Ovary (tissue), 9 donors: ENCODE data around the gene PIMREG. TPM values are rescaled to one million over a fixed set of nuclear protein-coding genes. Genes with fewer than 3 reads are reported as not detected.

ENCODE experiments used
- DNase-seq, 5 donors: peaks; one replicate each; pipeline ENCODE4 v3.0.0-alpha.2; 2019 to 2020
- H3K27ac ChIP-seq, 2 donors: fragments of 200-600 bp; one replicate each; pipeline versions ENCODE4 v1.5.1 to v1.8.0; 2019 to 2022
- H3K27me3 ChIP-seq: fragments of 200-600 bp; one replicate; pipeline ENCODE4 v1.8.0; 2022
- H3K36me3 ChIP-seq: fragments of 200-600 bp; sonication (generic); one replicate; pipeline ENCODE4 v1.5.1; 2019
- H3K4me1 ChIP-seq: one replicate; pipeline ENCODE4 v1.8.1; 2013; ENCODE audit warnings: mild to moderate bottlenecking, moderate library complexity; ENCODE audit not compliant: insufficient read depth
- H3K4me3 ChIP-seq: fragments of 200-600 bp; sonication (generic); one replicate; pipeline ENCODE4 v1.5.1; 2017
- H3K9me3 ChIP-seq, 2 donors: fragments of 200-600 bp in 1 of 2; sonication (generic) in 1 of 2; one replicate each; pipeline versions ENCODE4 v1.5.1 to v1.8.1; 2013 to 2019; ENCODE audit warnings: mild to moderate bottlenecking in 1 of 2, moderate library complexity in 1 of 2
- EP300 ChIP-seq: sonication (generic); formaldehyde crosslinking; IDR thresholded peaks from one replicate; pipeline ENCODE4 v1.6.1; 2017; ENCODE audit warnings: antibody characterized with exemption
- POLR2A ChIP-seq: fragments of 450-650 bp; IDR thresholded peaks from one replicate; pipeline ENCODE4 v1.6.1; 2017; ENCODE audit warnings: antibody characterized with exemption, mild to moderate bottlenecking, moderate library complexity
- WGBS, 3 donors: extraction: QIAGEN DNeasy Blood & Tissue Kit in 1 of 3; methylation state at CpG; one replicate each; pipeline versions ENCODE4 v1.1.5 to v1.1.7; 2013 to 2017; 5-methylcytosine and 5-hydroxymethylcytosine counted together
- intact Hi-C, 4 donors: fragments of 100-400 bp; cut with DNase I; formaldehyde crosslinking; loops; one replicate each; pipeline versions ENCODE4 v1.11.0 to v1.15.1; 2022 to 2023
- polyA plus RNA-seq, 2 donors: library from polyadenylated mRNA; stranded (reverse); fragments of 200-250 nt in 1 of 2; fragments of 350-450 nt in 1 of 2; fragmentation: Illumina TruSeq in 1 of 2; extraction: RNeasy Lipid Tissue Mini Kit (QIAGEN cat#74804) in 1 of 2; gene quantifications; one replicate each; pipeline ENCODE4 v1.2.3, GENCODE V29; 2013 to 2014
- total RNA-seq, 7 donors: library from RNA; depleted of rRNA in 2 of 7; stranded (reverse); fragments of >200 nt in 2 of 7; fragmentation: NEBNext Ultra II Directional in 3 of 7; extraction: Animal tissue kit (Norgen Biotek cat#: 25700) in 3 of 7; gene quantifications; one replicate each; pipeline versions ENCODE4 v1.1.0 to v1.2.4, GENCODE V29; 2016 to 2023
- TF ChIP-seq, protein P1 (sequence below), 3 donors: fragments of 450-650 bp in 2 of 3; fragments of 200-600 bp in 1 of 3; IDR thresholded peaks; one replicate each; pipeline versions ENCODE4 v1.5.1 to v1.8.0; 2016 to 2022; ENCODE audit warnings: antibody characterized with exemption in 3 of 3, mild to moderate bottlenecking in 1 of 3
- donor health status: DM: no; HTN: no; CAD: no; lungs with moderate emphysema.
- donor health status: DM: no; HTN: no; CAD: no.
- donor health status: Bipolar disorder and iron deficiency.
- donor health status: DM: yes; HTN: yes; CAD: no.
- donor health status: DM: no; HTN: no; CAD: no.
- donor health status: DM: yes; HTN: yes; CAD: no.

The PIMREG gene
- total and polyA plus RNA-seq, 9 donors = 0.20 to 4.7 (median 0.73) TPM; not detected in 1

- DNase-seq = peak; percentile 50 to 81 (median 78)
- Histone ChIP-seq H3K4me3 (no peak overlapping the region), H3K4me1 (no peaks in the 10 kb centered on the region), H3K27me3 (no peaks in the 10 kb centered on the region), H3K36me3 (no peaks in the 10 kb centered on the region), H3K27ac (no peak overlapping the region), H3K9me3 (no peaks in the 10 kb centered on the region)
- 21 to 26% (median 22%) methylated on average over 13 of the region's 13 CpGs for WGBS, 3 donors
- TF ChIP-seq EP300 (no peak), POLR2A (no peak)
- TF ChIP-seq, protein P1, sequence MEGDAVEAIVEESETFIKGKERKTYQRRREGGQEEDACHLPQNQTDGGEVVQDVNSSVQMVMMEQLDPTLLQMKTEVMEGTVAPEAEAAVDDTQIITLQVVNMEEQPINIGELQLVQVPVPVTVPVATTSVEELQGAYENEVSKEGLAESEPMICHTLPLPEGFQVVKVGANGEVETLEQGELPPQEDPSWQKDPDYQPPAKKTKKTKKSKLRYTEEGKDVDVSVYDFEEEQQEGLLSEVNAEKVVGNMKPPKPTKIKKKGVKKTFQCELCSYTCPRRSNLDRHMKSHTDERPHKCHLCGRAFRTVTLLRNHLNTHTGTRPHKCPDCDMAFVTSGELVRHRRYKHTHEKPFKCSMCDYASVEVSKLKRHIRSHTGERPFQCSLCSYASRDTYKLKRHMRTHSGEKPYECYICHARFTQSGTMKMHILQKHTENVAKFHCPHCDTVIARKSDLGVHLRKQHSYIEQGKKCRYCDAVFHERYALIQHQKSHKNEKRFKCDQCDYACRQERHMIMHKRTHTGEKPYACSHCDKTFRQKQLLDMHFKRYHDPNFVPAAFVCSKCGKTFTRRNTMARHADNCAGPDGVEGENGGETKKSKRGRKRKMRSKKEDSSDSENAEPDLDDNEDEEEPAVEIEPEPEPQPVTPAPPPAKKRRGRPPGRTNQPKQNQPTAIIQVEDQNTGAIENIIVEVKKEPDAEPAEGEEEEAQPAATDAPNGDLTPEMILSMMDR (IDR thresholded peaks at IDR 0.05) = peak; percentile 58 to 71 (median 61)
- intact Hi-C loops = loop anchor here (2.0 to 5.0 kb wide), 3 partner anchors 827 to 835 kb away; no protein-coding TSS in a partner anchor
Measured at GRCh38 chr17:6421700-6422604, 22.3 kb upstream of the PIMREG start.

GRCh38 chr17:6422654-6423241 lies 21.5 kb upstream of the PIMREG start:
- Histone ChIP-seq H3K4me1 (no peaks in the 10 kb centered on the region), H3K4me3 (no peak overlapping the region), H3K9me3 (no peaks in the 10 kb centered on the region), H3K36me3 (no peaks in the 10 kb centered on the region), H3K27ac (no peak overlapping the region), H3K27me3 (no peaks in the 10 kb centered on the region)
- intact Hi-C loops = loop anchor here in 3 of 4 donors (5.0 kb wide), 2 partner anchors 830 to 835 kb away; no protein-coding TSS in a partner anchor
- no peak for DNase-seq
- WGBS, 3 donors = 51 to 61% (median 51%) methylated on average over 13 of the region's 13 CpGs
- TF ChIP-seq, protein P1 (IDR thresholded peaks at IDR 0.05) = no peak
- TF ChIP-seq POLR2A (no peak), EP300 (no peak)

DNA sequence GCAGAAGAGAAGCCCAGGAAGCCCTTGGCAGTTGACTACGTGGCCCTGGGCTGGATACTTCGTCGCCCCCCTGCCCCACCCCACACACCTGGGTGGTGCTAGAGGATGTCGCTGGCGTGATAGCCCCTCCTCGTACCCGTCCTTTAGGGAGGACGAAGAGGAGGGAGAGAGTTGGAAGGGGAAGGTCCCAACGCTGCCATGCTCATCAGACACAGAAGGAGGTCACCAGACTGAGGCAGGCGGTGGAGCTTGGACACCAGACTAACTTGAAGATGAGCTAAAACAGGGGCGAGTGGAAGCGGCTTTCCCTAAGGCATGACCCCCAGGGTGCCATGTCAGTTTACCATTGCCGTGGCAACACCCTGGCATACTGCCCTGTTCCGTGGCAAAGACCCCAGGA lies 20.3 kb upstream of the PIMREG start:
- WGBS, 3 donors = 69 to 75% (median 70%) methylated on average over 14 of the region's 14 CpGs
- no peak for TF ChIP-seq POLR2A
- no peak for TF ChIP-seq EP300
- TF ChIP-seq, protein P1 (IDR thresholded peaks at IDR 0.05) = no peak
- H3K36me3 ChIP-seq = no peaks in the 10 kb centered on the region
- H3K27ac ChIP-seq = no peak overlapping the region
- no peaks in the 10 kb centered on the region for H3K4me1 ChIP-seq
- H3K9me3 ChIP-seq = no peaks in the 10 kb centered on the region
- DNase-seq = no peak
- intact Hi-C loops = loop anchor here in 3 of 4 donors (5.0 kb wide), 2 partner anchors 832 to 837 kb away; no protein-coding TSS in a partner anchor
- H3K4me3 ChIP-seq = no peak overlapping the region
- no peaks in the 10 kb centered on the region for H3K27me3 ChIP-seq

GRCh38 chr17:6425407-6425806 lies 18.8 kb upstream of the PIMREG start:
- DNase-seq = no peak
- H3K27me3 ChIP-seq = no peaks in the 10 kb centered on the region
- H3K27ac ChIP-seq = no peak overlapping the region
- TF ChIP-seq, protein P1 (IDR thresholded peaks at IDR 0.05) = no peak
- TF ChIP-seq EP300 (no peak), POLR2A (no peak)
- intact Hi-C loops = no loop called here
- H3K4me3 ChIP-seq = no peak overlapping the region
- no peaks in the 10 kb centered on the region for H3K4me1 ChIP-seq
- H3K9me3 ChIP-seq = no peaks in the 10 kb centered on the region
- 84 to 92% (median 86%) methylated on average over 18 of the region's 18 CpGs for WGBS, 3 donors
- no peaks in the 10 kb centered on the region for H3K36me3 ChIP-seq
